CD4-positive, alpha-beta T cell (primary cell): ENCODE results near the gene RAVER1. TPM values are rescaled to one million over a fixed set of nuclear protein-coding genes. Genes with fewer than 3 reads are reported as not detected.
"Not testable (repeated sequence)": the region's sequence is repeated elsewhere in the genome, so short reads cannot be mapped to it uniquely, and the experiment has no call there.

Source experiments
- ATAC-seq: fragments of 200-7000 bp; cut with Tn5 transposase; one replicate; pipeline ENCODE4 v1.10.0; 2022; ENCODE audit warnings: mild to moderate bottlenecking; ENCODE audit not compliant: poor library complexity
- CTCF ChIA-PET: fragments of 350-600 bp; sonication (Branson Sonifier 250); formaldehyde crosslinking; loops from one replicate; lab custom pipeline; 2021; ENCODE audit warnings: antibody characterized with exemption, inconsistent platforms; lab: Charles Lee
- POLR2A ChIA-PET: fragments of 350-600 bp; sonication (Branson Sonifier 250); formaldehyde crosslinking; loops from one replicate; lab custom pipeline; 2021; ENCODE audit warnings: antibody characterized with exemption, inconsistent platforms; lab: Charles Lee
- DNase-seq, 14 experiments: peaks; one replicate each; pipeline ENCODE4 v3.0.0-alpha.2; 2013 to 2020; ENCODE audit warnings: mixed read lengths in 2 of 14
- H3K27ac ChIP-seq, 2 donors: one replicate each; pipeline versions ENCODE4 v1.5.1 to v1.7.0; 2013; ENCODE audit warnings: low read length in 2 of 2, low read depth in 1 of 2, mild to moderate bottlenecking in 1 of 2
- H3K27me3 ChIP-seq, 2 experiments: 1 replicate in 1 of 2; 2 replicates in 1 of 2; pipeline versions ENCODE4 v1.6.1 to v1.7.0; 2013; ENCODE audit warnings: low read length in 2 of 2, control low read depth in 1 of 2, mild to moderate bottlenecking in 1 of 2, moderate library complexity in 1 of 2; ENCODE audit not compliant: insufficient read depth in 2 of 2, control insufficient read depth in 1 of 2
- H3K36me3 ChIP-seq: one replicate; pipeline ENCODE4 v1.6.1; 2013; ENCODE audit warnings: low read length, control low read depth; ENCODE audit not compliant: insufficient read depth
- H3K4me1 ChIP-seq: one replicate; pipeline ENCODE4 v1.6.1; 2013; ENCODE audit warnings: low read length, control low read depth; ENCODE audit not compliant: insufficient read depth
- H3K4me3 ChIP-seq: one replicate; pipeline ENCODE4 v1.5.1; 2013; ENCODE audit warnings: mild to moderate bottlenecking, low read length, moderate library complexity
- H3K9me3 ChIP-seq, 2 experiments: 1 replicate in 1 of 2; 2 replicates in 1 of 2; pipeline versions ENCODE4 v1.6.1 to v1.7.0; 2013; ENCODE audit warnings: low read length in 2 of 2, mild to moderate bottlenecking in 2 of 2, control low read depth in 1 of 2, moderate library complexity in 1 of 2; ENCODE audit not compliant: control insufficient read depth in 1 of 2, insufficient read depth in 1 of 2
- H3K27ac Mint-ChIP-seq: one replicate; pipeline ENCODE4 v1.8.0; 2020; ENCODE audit warnings: mixed read lengths
- H3K27me3 Mint-ChIP-seq: one replicate; pipeline ENCODE4 v1.8.0; 2021; ENCODE audit warnings: mixed read lengths
- H3K36me3 Mint-ChIP-seq: one replicate; pipeline ENCODE4 v1.8.0; 2021; ENCODE audit warnings: low read depth, mixed read lengths
- H3K4me1 Mint-ChIP-seq: one replicate; pipeline ENCODE4 v1.8.0; 2021; ENCODE audit warnings: low read depth, mixed read lengths
- H3K4me3 Mint-ChIP-seq: one replicate; pipeline ENCODE4 v1.8.0; 2020; ENCODE audit warnings: mild to moderate bottlenecking, mixed read lengths
- H3K9me3 Mint-ChIP-seq: one replicate; pipeline ENCODE4 v1.8.0; 2020; ENCODE audit warnings: mixed read lengths
- CTCF ChIP-seq: fragments of 200-600 bp; IDR thresholded peaks from one replicate; pipeline ENCODE4 v1.8.0; 2022; ENCODE audit warnings: antibody characterized with exemption, mild to moderate bottlenecking
- intact Hi-C, 2 experiments: fragments of 100-400 bp; cut with DNase I in 1 of 2; cut with micrococcal nuclease in 1 of 2; formaldehyde crosslinking; loops; one replicate each; pipeline versions ENCODE4 v1.15.1 to v1.9.0; 2023 to 2025; cut with DNase I, micrococcal nuclease
- total RNA-seq, 174 experiments: library from RNA in 2 of 174; stranded (reverse) in 2 of 174; gene quantifications; one replicate each; pipeline ENCODE4 v1.2.3 and lab custom pipeline; 2021 to 2026

The RAVER1 gene
- total RNA-seq, 2 experiments from 2014 or later = 20.5 to 21.3 TPM

GRCh38 chr19:10374931-10375330 lies 41.6 kb upstream of the RAVER1 start:
- H3K27ac ChIP-seq = no peak overlapping the region
- ATAC-seq (no peak), DNase-seq (no peak)
- H3K9me3 Mint-ChIP-seq = no peaks in the 10 kb centered on the region
- H3K9me3 ChIP-seq = no peaks in the 10 kb centered on the region
- CTCF ChIA-PET = no interaction called here
- H3K4me3 Mint-ChIP-seq = peak overlapping the region; percentile 15
- no peaks in the 10 kb centered on the region for H3K27me3 ChIP-seq
- TF ChIP-seq CTCF = no peak
- no peak overlapping the region for H3K27ac Mint-ChIP-seq
- POLR2A ChIA-PET = no interaction called here
- intact Hi-C loops = no loop called here
- peaks cover 44% of the 10 kb centered on the region for H3K36me3 Mint-ChIP-seq
- H3K4me1 ChIP-seq = peaks cover 16% of the 10 kb centered on the region
- H3K36me3 ChIP-seq = peaks cover 29% of the 10 kb centered on the region
- H3K4me1 Mint-ChIP-seq = peaks cover 12% of the 10 kb centered on the region
- no peak overlapping the region for H3K4me3 ChIP-seq
- H3K27me3 Mint-ChIP-seq = no peaks in the 10 kb centered on the region

- CTCF ChIA-PET = interaction anchor here (1.1 kb wide), 1 partner anchor 18 kb away, joined by 4 read pairs; no protein-coding TSS in a partner anchor
- Histone ChIP-seq H3K4me1 (no peaks in the 10 kb centered on the region), H3K4me3 (no peak overlapping the region), H3K9me3 (no peaks in the 10 kb centered on the region), H3K27me3 (no peaks in the 10 kb centered on the region), H3K36me3 (peaks cover 39% of the 10 kb centered on the region), H3K27ac (no peak overlapping the region)
- Mint-ChIP-seq H3K4me3 (no peak overlapping the region), H3K27ac (no peak overlapping the region), H3K27me3 (no peaks in the 10 kb centered on the region), H3K4me1 (no peaks in the 10 kb centered on the region), H3K36me3 (peaks cover 53% of the 10 kb centered on the region), H3K9me3 (no peaks in the 10 kb centered on the region)
- POLR2A ChIA-PET = no interaction called here
- intact Hi-C loops = no loop called here
- no peak for ATAC-seq
- peak in 3 of 14 experiments; percentile 21 to 59 (median 53) for DNase-seq
- no peak for TF ChIP-seq CTCF
These were observed 39.4 kb upstream of the RAVER1 start for GRCh38 chr19:10372690-10373089.

- Mint-ChIP-seq H3K27me3 (no peaks in the 10 kb centered on the region), H3K4me3 (no peak overlapping the region), H3K4me1 (no peaks in the 10 kb centered on the region), H3K36me3 (peaks cover 68% of the 10 kb centered on the region), H3K27ac (no peak overlapping the region), H3K9me3 (no peaks in the 10 kb centered on the region)
- peaks cover 63% of the 10 kb centered on the region for H3K36me3 ChIP-seq
- no peak overlapping the region for H3K27ac ChIP-seq
- ChIA-PET POLR2A (no interaction called here), CTCF (no interaction called here)
- DNase-seq (no peak), ATAC-seq (no peak)
- no peak overlapping the region for H3K4me3 ChIP-seq
- H3K4me1 ChIP-seq = no peaks in the 10 kb centered on the region
- intact Hi-C loops = no loop called here
- TF ChIP-seq CTCF = no peak
- H3K27me3 ChIP-seq = no peaks in the 10 kb centered on the region
- no peaks in the 10 kb centered on the region for H3K9me3 ChIP-seq
These were observed 34.9 kb upstream of the RAVER1 start for GRCh38 chr19:10368101-10368803.

GRCh38 chr19:10366950-10367512 lies 33.7 kb upstream of the RAVER1 start:
- H3K9me3 ChIP-seq, H3K27ac Mint-ChIP-seq, H3K4me1 Mint-ChIP-seq, H3K27me3 ChIP-seq, H3K9me3 Mint-ChIP-seq, H3K4me3 ChIP-seq, ATAC-seq, DNase-seq, CTCF ChIA-PET, H3K27ac ChIP-seq, H3K27me3 Mint-ChIP-seq, H3K4me1 ChIP-seq, POLR2A ChIA-PET, H3K4me3 Mint-ChIP-seq, intact Hi-C loops: not testable (repeated sequence)
- peaks cover 73% of the 10 kb centered on the region for H3K36me3 Mint-ChIP-seq
- H3K36me3 ChIP-seq = peaks cover 72% of the 10 kb centered on the region
